GM21360 (cell line): ENCODE data around the gene FAM131A.

ENCODE experiments used
- ATAC-seq: cut with Tn5 transposase; IDR thresholded peaks from one replicate; pipeline ENCODE4 v1.9.1; 2021; ENCODE audit warnings: mild to moderate bottlenecking, moderate library complexity; ENCODE audit not compliant: unreplicated experiment

FAM131A gene

GRCh38 chr3:184316792-184317191 is 20.6 kb upstream of the FAM131A start:
- ATAC-seq: no peak

GRCh38 chr3:184317201-184317600 is 20.2 kb upstream of the FAM131A start:
- ATAC-seq: no peak

- no peak for ATAC-seq
These were observed 17.3 kb upstream of the FAM131A start for GRCh38 chr3:184320104-184320445.

- ATAC-seq: no peak
These were observed 15.7 kb upstream of the FAM131A start for GRCh38 chr3:184321666-184322065.

- ATAC-seq: no peak
These were observed 14.5 kb upstream of the FAM131A start for GRCh38 chr3:184322731-184323487.

GRCh38 chr3:184323696-184324095 is 13.7 kb upstream of the FAM131A start:
- no peak for ATAC-seq

GRCh38 chr3:184325269-184325668 is 12.1 kb upstream of the FAM131A start:
- ATAC-seq: no peak

GRCh38 chr3:184325715-184326369 is 11.6 kb upstream of the FAM131A start:
- no peak for ATAC-seq

GRCh38 chr3:184327171-184327570 is 10.2 kb upstream of the FAM131A start:
- ATAC-seq: no peak

GRCh38 chr3:184328516-184328915 is 8.9 kb upstream of the FAM131A start:
- ATAC-seq: no peak

GRCh38 chr3:184332370-184333090 is 4.9 kb upstream of the FAM131A start:
- ATAC-seq: no peak

- no peak for ATAC-seq
These were observed 4.2 kb upstream of the FAM131A start for GRCh38 chr3:184333190-184333589.

GRCh38 chr3:184333700-184334099 is 3.7 kb upstream of the FAM131A start:
- no peak for ATAC-seq

- ATAC-seq: no peak
These were observed 2.8 kb upstream of the FAM131A start for GRCh38 chr3:184334470-184335158.

GRCh38 chr3:184335291-184335660 is 2.1 kb upstream of the FAM131A start:
- no peak for ATAC-seq

GRCh38 chr3:184335661-184336546 is 1.5 kb upstream of the FAM131A start:
- peak; percentile 68 for ATAC-seq

GRCh38 chr3:184336547-184337398 is 627 bp upstream of the FAM131A start:
- peak; percentile 1 for ATAC-seq

GRCh38 chr3:184337981-184338380 is 581 bp downstream of the FAM131A start:
- ATAC-seq: no peak

- no peak for ATAC-seq
These were observed 1.1 kb downstream of the FAM131A start for GRCh38 chr3:184338511-184338945.
